GM11168 (cell line): ENCODE measurements around the gene TLR2.

Source experiments
- in situ Hi-C: fragments of 300-500 bp; cut with MboI; formaldehyde crosslinking; loops from one replicate; pipeline ENCODE4 v1.12.0; 2022; ENCODE audit warnings: low sequenced_read_pairs; ENCODE audit not compliant: unreplicated experiment

Gene TLR2, protein sequence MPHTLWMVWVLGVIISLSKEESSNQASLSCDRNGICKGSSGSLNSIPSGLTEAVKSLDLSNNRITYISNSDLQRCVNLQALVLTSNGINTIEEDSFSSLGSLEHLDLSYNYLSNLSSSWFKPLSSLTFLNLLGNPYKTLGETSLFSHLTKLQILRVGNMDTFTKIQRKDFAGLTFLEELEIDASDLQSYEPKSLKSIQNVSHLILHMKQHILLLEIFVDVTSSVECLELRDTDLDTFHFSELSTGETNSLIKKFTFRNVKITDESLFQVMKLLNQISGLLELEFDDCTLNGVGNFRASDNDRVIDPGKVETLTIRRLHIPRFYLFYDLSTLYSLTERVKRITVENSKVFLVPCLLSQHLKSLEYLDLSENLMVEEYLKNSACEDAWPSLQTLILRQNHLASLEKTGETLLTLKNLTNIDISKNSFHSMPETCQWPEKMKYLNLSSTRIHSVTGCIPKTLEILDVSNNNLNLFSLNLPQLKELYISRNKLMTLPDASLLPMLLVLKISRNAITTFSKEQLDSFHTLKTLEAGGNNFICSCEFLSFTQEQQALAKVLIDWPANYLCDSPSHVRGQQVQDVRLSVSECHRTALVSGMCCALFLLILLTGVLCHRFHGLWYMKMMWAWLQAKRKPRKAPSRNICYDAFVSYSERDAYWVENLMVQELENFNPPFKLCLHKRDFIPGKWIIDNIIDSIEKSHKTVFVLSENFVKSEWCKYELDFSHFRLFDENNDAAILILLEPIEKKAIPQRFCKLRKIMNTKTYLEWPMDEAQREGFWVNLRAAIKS

GRCh38 chr4:153684182-153684970, at the start of gene TLR2:
Gene TLR2 (plus strand): TSS chr4:153684280. CDS start chr4:153702908, 18,628 bp downstream.
- in situ Hi-C loops: no loop called here

GRCh38 chr4:153634738-153635353, 49.2 kb upstream of the TLR2 start:
- in situ Hi-C loops: loop anchor here (10.0 kb wide), 1 partner anchor 110 kb away; no protein-coding TSS in a partner anchor

GRCh38 chr4:153635846-153636245, 48.2 kb upstream of the TLR2 start:
- in situ Hi-C loops: loop anchor here (10.0 kb wide), 1 partner anchor 109 kb away; no protein-coding TSS in a partner anchor

GRCh38 chr4:153637201-153637600, 46.9 kb upstream of the TLR2 start:
- in situ Hi-C loops: loop anchor here (10.0 kb wide), 1 partner anchor 108 kb away; no protein-coding TSS in a partner anchor

DNA sequence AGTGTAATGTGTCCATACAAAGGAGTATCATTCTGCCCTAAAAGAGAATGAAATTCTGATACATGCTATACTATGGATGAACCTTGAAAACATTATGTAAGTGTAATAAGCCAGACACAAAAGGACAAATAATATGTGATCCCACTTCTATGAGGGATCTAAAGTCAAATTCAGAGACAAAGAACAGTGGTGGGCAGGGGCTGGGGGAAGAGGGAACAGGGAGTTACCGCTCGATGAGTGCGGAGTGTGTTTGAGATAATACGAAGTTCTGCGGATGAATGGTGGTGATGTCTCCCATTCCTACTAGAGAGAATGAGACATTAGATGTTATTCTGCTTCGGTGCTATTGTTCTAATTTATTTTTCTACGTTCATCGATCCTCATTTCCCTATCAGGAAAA, 46.1 kb upstream of the TLR2 start:
- in situ Hi-C loops: loop anchor here (10.0 kb wide), 1 partner anchor 107 kb away; no protein-coding TSS in a partner anchor

DNA sequence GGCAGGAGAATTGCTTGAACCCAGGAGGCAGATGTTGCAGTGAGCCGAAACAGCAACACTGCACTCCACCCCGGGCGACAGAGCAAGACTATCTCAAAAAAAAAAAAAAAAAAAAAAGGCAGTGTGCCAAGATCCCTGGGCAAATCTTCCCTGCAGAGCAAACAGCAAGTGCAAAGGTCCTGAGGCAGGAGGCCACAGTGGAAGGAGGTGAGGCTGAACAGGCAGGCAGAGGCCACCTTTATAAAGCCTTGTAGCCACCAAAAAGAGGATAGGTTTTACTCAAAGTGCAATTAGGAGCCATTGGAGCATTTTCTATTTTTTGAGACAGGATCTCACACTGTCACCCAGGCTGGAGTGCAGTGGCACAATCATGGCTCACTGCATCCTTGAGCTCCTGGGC, 45.1 kb upstream of the TLR2 start:
- in situ Hi-C loops: loop anchor here (10.0 kb wide), 1 partner anchor 106 kb away; no protein-coding TSS in a partner anchor

- in situ Hi-C loops: loop anchor here (10.0 kb wide), 1 partner anchor 105 kb away; no protein-coding TSS in a partner anchor
These were observed 44.0 kb upstream of the TLR2 start for GRCh38 chr4:153639833-153640802.

DNA sequence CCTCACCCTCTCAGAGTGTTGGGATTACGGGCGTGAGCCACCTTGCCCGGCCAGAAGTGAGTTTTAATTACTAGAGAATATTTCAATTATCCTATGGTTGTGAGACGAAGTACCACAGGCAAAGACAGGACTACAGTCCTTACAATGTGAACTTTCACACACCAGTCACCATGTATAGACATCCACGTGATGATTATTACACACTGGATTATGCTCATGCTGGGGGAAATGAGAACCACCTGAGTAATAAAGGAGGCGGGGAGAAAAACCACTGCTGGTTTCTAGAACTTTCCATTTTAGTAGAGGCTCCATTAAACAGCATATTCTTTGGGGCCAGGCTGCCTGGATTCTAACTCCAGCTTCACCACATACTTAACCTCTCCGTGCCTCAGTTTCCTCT, 42.5 kb upstream of the TLR2 start:
- in situ Hi-C loops: no loop called here

- in situ Hi-C loops: no loop called here
These were observed 40.4 kb upstream of the TLR2 start for GRCh38 chr4:153643406-153644383.

DNA sequence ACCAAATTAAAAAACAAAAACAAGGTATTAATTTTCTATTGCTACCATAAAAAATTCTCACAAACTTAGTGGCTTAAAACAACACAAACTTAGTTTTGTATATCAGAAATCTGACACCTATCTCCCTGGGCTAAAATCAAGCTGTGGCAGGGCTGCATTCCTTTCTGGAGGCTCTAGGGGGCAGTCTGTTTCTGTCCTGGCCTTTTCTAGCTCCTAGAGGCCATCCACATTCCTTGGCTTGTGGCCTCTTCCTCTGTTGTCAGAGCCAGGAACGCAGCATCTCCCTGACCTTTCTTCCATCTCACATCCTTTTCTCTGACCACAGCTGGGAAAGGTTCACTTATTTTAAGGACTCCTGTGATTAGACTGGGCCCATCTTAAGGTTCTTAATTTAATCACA, 38.9 kb upstream of the TLR2 start:
- in situ Hi-C loops: no loop called here

GRCh38 chr4:153646261-153646660, 37.8 kb upstream of the TLR2 start:
- in situ Hi-C loops: no loop called here

DNA sequence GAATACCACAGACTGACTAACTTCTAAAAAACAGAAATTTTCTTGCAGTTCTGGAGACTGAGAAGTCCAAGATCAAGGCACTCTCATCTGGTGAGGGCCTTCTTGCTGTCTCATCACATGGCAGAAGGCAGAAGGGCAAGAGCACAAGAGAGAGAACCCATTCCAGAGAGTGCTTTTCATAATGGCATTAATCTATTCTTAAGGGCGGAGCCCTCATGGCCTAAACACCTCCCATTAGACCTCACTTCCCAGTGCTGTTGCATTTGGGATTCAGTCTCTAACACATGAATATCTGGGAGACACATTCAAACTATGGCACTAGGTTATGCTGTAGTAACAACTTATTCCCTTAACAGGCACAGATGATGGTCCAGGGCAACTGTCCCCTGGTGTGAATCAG, 37.1 kb upstream of the TLR2 start:
- in situ Hi-C loops: no loop called here

GRCh38 chr4:153647975-153648374, 36.1 kb upstream of the TLR2 start:
- in situ Hi-C loops: no loop called here

- in situ Hi-C loops: no loop called here
These were observed 34.5 kb upstream of the TLR2 start for GRCh38 chr4:153649572-153649991.

- in situ Hi-C loops: no loop called here
These were observed 33.0 kb upstream of the TLR2 start for GRCh38 chr4:153651116-153651515.

GRCh38 chr4:153651587-153651986, 32.5 kb upstream of the TLR2 start:
- in situ Hi-C loops: no loop called here

GRCh38 chr4:153652051-153652784, 31.9 kb upstream of the TLR2 start:
- in situ Hi-C loops: no loop called here
